GM19328 (cell line): ENCODE data around the gene SLC16A2.

Experiments used
- ATAC-seq: cut with Tn5 transposase; IDR thresholded peaks from one replicate; pipeline ENCODE4 v1.9.1; 2021; ENCODE audit warnings: mild to moderate bottlenecking, moderate library complexity; ENCODE audit not compliant: unreplicated experiment

The SLC16A2 gene

GRCh38 chrX:74421036-74421739 is at the start of gene SLC16A2:
SLC16A2 (plus strand) TSS chrX:74421493; CDS start chrX:74421638, 145 bp downstream.
- no peak for ATAC-seq

GRCh38 chrX:74372272-74372671 is 49.0 kb upstream of the SLC16A2 start:
- no peak for ATAC-seq

GRCh38 chrX:74377282-74377681 is 44.0 kb upstream of the SLC16A2 start:
- ATAC-seq, result no peak

GRCh38 chrX:74382613-74383012 is 38.7 kb upstream of the SLC16A2 start:
- ATAC-seq, result peak; percentile 84

GRCh38 chrX:74383611-74384010 is 37.7 kb upstream of the SLC16A2 start:
- ATAC-seq, result no peak

- ATAC-seq, result no peak
Measured at GRCh38 chrX:74389016-74389722, 32.1 kb upstream of the SLC16A2 start.

GRCh38 chrX:74395556-74395955 is 25.7 kb upstream of the SLC16A2 start:
- ATAC-seq, result no peak

- no peak for ATAC-seq
Measured at GRCh38 chrX:74405973-74406489, 15.3 kb upstream of the SLC16A2 start.

GRCh38 chrX:74408304-74408703 is 13.0 kb upstream of the SLC16A2 start:
- ATAC-seq, result no peak

GRCh38 chrX:74419864-74420195 is 1.5 kb upstream of the SLC16A2 start:
- no peak for ATAC-seq

GRCh38 chrX:74420196-74421035 is 877 bp upstream of the SLC16A2 start:
- ATAC-seq, result no peak

GRCh38 chrX:74421740-74422352 is 553 bp downstream of the SLC16A2 start:
- ATAC-seq, result no peak

- no peak for ATAC-seq
Measured at GRCh38 chrX:74422576-74423288, 1.4 kb downstream of the SLC16A2 start.

GRCh38 chrX:74423289-74423998 is 2.2 kb downstream of the SLC16A2 start:
- ATAC-seq, result no peak

GRCh38 chrX:74426071-74426470 is 4.8 kb downstream of the SLC16A2 start:
- no peak for ATAC-seq

GRCh38 chrX:74426615-74427014 is 5.3 kb downstream of the SLC16A2 start:
- ATAC-seq, result no peak

GRCh38 chrX:74431797-74432196 is 10.5 kb downstream of the SLC16A2 start:
- no peak for ATAC-seq

GRCh38 chrX:74434336-74434735 is 13.0 kb downstream of the SLC16A2 start:
- ATAC-seq, result no peak

- no peak for ATAC-seq
Measured at GRCh38 chrX:74437530-74437929, 16.2 kb downstream of the SLC16A2 start.

GRCh38 chrX:74438764-74439163 is 17.5 kb downstream of the SLC16A2 start:
- ATAC-seq, result no peak
